Measurements from ENCODE around the gene MILR1.
"Not testable (repeated sequence)": the region's sequence is repeated elsewhere in the genome, so short reads cannot be mapped to it uniquely, and the experiment has no call there.

Gene MILR1

GRCh38 chr17:64472564-64472963 lies 23.6 kb downstream of the MILR1 start:
- Histone ChIP-seq H3K27me3 (ENCODE audit: control insufficient read depth, insufficient read depth, low read length) (no peaks in the 10 kb centered on the region), H3K9ac (ENCODE audit: low read length) (no peak overlapping the region), H3K4me1 (ENCODE audit: control insufficient read depth, insufficient read depth, low read length) (peaks cover 14% of the 10 kb centered on the region), H3K36me3 (ENCODE audit: control insufficient read depth, insufficient read depth, low read length) (peaks cover 7% of the 10 kb centered on the region), H3K4me3 (ENCODE audit: low read depth, low read length) (no peak overlapping the region), H3K27ac (ENCODE audit: low read depth, low read length) (no peak overlapping the region), H3K9me3 (ENCODE audit: control insufficient read depth, insufficient read depth, low read depth, low read length) (no peaks in the 10 kb centered on the region)

- Histone ChIP-seq H3K4me1 (ENCODE audit: control insufficient read depth, insufficient read depth, low read length) (no peaks in the 10 kb centered on the region), H3K36me3 (ENCODE audit: control insufficient read depth, insufficient read depth, low read length) (peaks cover 54% of the 10 kb centered on the region), H3K9me3 (ENCODE audit: control insufficient read depth, insufficient read depth, low read depth, low read length) (no peaks in the 10 kb centered on the region), H3K9ac (ENCODE audit: low read length) (no peak overlapping the region), H3K27ac (ENCODE audit: low read depth, low read length) (no peak overlapping the region), H3K27me3 (ENCODE audit: control insufficient read depth, insufficient read depth, low read length) (no peaks in the 10 kb centered on the region), H3K4me3 (ENCODE audit: low read depth, low read length) (no peak overlapping the region)
Observed at GRCh38 chr17:64477849-64478248, 28.9 kb downstream of the MILR1 start.

- Histone ChIP-seq H3K4me3 (ENCODE audit: low read depth, low read length) (no peak overlapping the region), H3K27me3 (ENCODE audit: control insufficient read depth, insufficient read depth, low read length) (no peaks in the 10 kb centered on the region), H3K36me3 (ENCODE audit: control insufficient read depth, insufficient read depth, low read length) (peaks cover 85% of the 10 kb centered on the region), H3K9ac (ENCODE audit: low read length) (no peak overlapping the region), H3K27ac (ENCODE audit: low read depth, low read length) (no peak overlapping the region), H3K4me1 (ENCODE audit: control insufficient read depth, insufficient read depth, low read length) (no peaks in the 10 kb centered on the region), H3K9me3 (ENCODE audit: control insufficient read depth, insufficient read depth, low read depth, low read length) (no peaks in the 10 kb centered on the region)
Observed at GRCh38 chr17:64480951-64481350, 32.0 kb downstream of the MILR1 start.

GRCh38 chr17:64484380-64484779 lies 35.5 kb downstream of the MILR1 start:
- Histone ChIP-seq H3K9me3 (ENCODE audit: control insufficient read depth, insufficient read depth, low read depth, low read length) (no peaks in the 10 kb centered on the region), H3K36me3 (ENCODE audit: control insufficient read depth, insufficient read depth, low read length) (peaks cover 93% of the 10 kb centered on the region), H3K27ac (ENCODE audit: low read depth, low read length) (no peak overlapping the region), H3K4me1 (ENCODE audit: control insufficient read depth, insufficient read depth, low read length) (no peaks in the 10 kb centered on the region), H3K9ac (ENCODE audit: low read length) (no peak overlapping the region), H3K27me3 (ENCODE audit: control insufficient read depth, insufficient read depth, low read length) (no peaks in the 10 kb centered on the region), H3K4me3 (ENCODE audit: low read depth, low read length) (no peak overlapping the region)

- Histone ChIP-seq H3K4me1 (ENCODE audit: control insufficient read depth, insufficient read depth, low read length) (no peaks in the 10 kb centered on the region), H3K9me3 (ENCODE audit: control insufficient read depth, insufficient read depth, low read depth, low read length) (peaks cover 4% of the 10 kb centered on the region; the same call in 1 of the 2 replicates), H3K36me3 (ENCODE audit: control insufficient read depth, insufficient read depth, low read length) (peaks cover 97% of the 10 kb centered on the region), H3K27ac (ENCODE audit: low read depth, low read length) (no peak overlapping the region), H3K9ac (ENCODE audit: low read length) (no peak overlapping the region), H3K27me3 (ENCODE audit: control insufficient read depth, insufficient read depth, low read length) (no peaks in the 10 kb centered on the region), H3K4me3 (ENCODE audit: low read depth, low read length) (no peak overlapping the region)
Observed at GRCh38 chr17:64488301-64488700, 39.4 kb downstream of the MILR1 start.

- Histone ChIP-seq H3K27me3 (ENCODE audit: control insufficient read depth, insufficient read depth, low read length) (no peaks in the 10 kb centered on the region), H3K4me3 (ENCODE audit: low read depth, low read length) (no peak overlapping the region), H3K36me3 (ENCODE audit: control insufficient read depth, insufficient read depth, low read length) (peaks cover 76% of the 10 kb centered on the region), H3K4me1 (ENCODE audit: control insufficient read depth, insufficient read depth, low read length) (peaks cover 4% of the 10 kb centered on the region; the same call in 1 of the 2 replicates), H3K9ac (ENCODE audit: low read length) (no peak overlapping the region), H3K9me3 (ENCODE audit: control insufficient read depth, insufficient read depth, low read depth, low read length) (peaks cover 4% of the 10 kb centered on the region; the same call in 1 of the 2 replicates), H3K27ac (ENCODE audit: low read depth, low read length) (no peak overlapping the region; the same call in 1 of the 2 replicates)
Observed at GRCh38 chr17:64491034-64491860, 42.3 kb downstream of the MILR1 start.

GRCh38 chr17:64491994-64492393 lies 43.1 kb downstream of the MILR1 start:
- Histone ChIP-seq H3K4me1 (ENCODE audit: control insufficient read depth, insufficient read depth, low read length) (peaks cover 4% of the 10 kb centered on the region; the same call in 1 of the 2 replicates), H3K36me3 (ENCODE audit: control insufficient read depth, insufficient read depth, low read length) (peaks cover 69% of the 10 kb centered on the region), H3K4me3 (ENCODE audit: low read depth, low read length) (no peak overlapping the region), H3K9ac (ENCODE audit: low read length) (no peak overlapping the region), H3K27ac (ENCODE audit: low read depth, low read length) (no peak overlapping the region), H3K9me3 (ENCODE audit: control insufficient read depth, insufficient read depth, low read depth, low read length) (peaks cover 4% of the 10 kb centered on the region; the same call in 1 of the 2 replicates), H3K27me3 (ENCODE audit: control insufficient read depth, insufficient read depth, low read length) (no peaks in the 10 kb centered on the region)

GRCh38 chr17:64492481-64493109 lies 43.7 kb downstream of the MILR1 start:
- Histone ChIP-seq H3K27me3 (ENCODE audit: control insufficient read depth, insufficient read depth, low read length) (no peaks in the 10 kb centered on the region), H3K4me1 (ENCODE audit: control insufficient read depth, insufficient read depth, low read length) (peaks cover 4% of the 10 kb centered on the region; the same call in 1 of the 2 replicates), H3K9ac (ENCODE audit: low read length) (no peak overlapping the region), H3K27ac (ENCODE audit: low read depth, low read length) (no peak overlapping the region), H3K9me3 (ENCODE audit: control insufficient read depth, insufficient read depth, low read depth, low read length) (peaks cover 4% of the 10 kb centered on the region; the same call in 1 of the 2 replicates), H3K4me3 (ENCODE audit: low read depth, low read length) (no peak overlapping the region), H3K36me3 (ENCODE audit: control insufficient read depth, insufficient read depth, low read length) (peaks cover 64% of the 10 kb centered on the region)

GRCh38 chr17:64494121-64494520 lies 45.2 kb downstream of the MILR1 start:
- no peak overlapping the region for H3K9ac ChIP-seq (ENCODE audit: low read length)
- peak overlapping the region; percentile 85 for H3K4me3 ChIP-seq (ENCODE audit: low read depth, low read length)
- H3K4me1 ChIP-seq (ENCODE audit: control insufficient read depth, insufficient read depth, low read length), result peaks cover 4% of the 10 kb centered on the region; the same call in 1 of the 2 replicates

GRCh38 chr17:64495300-64495699 lies 46.4 kb downstream of the MILR1 start:
- H3K9me3 ChIP-seq (ENCODE audit: control insufficient read depth, insufficient read depth, low read depth, low read length); H3K27ac ChIP-seq (ENCODE audit: low read depth, low read length); H3K27me3 ChIP-seq (ENCODE audit: control insufficient read depth, insufficient read depth, low read length); H3K4me1 ChIP-seq (ENCODE audit: control insufficient read depth, insufficient read depth, low read length); H3K9ac ChIP-seq (ENCODE audit: low read length): not testable (repeated sequence)
- H3K4me3 ChIP-seq (ENCODE audit: low read depth, low read length), result peak overlapping the region; percentile 85
- H3K36me3 ChIP-seq (ENCODE audit: control insufficient read depth, insufficient read depth, low read length), result peaks cover 65% of the 10 kb centered on the region

More at GRCh38 chr17:64494121-64494520, 45.2 kb downstream of the MILR1 start:
- Histone ChIP-seq H3K27ac (ENCODE audit: low read depth, low read length) (no peak overlapping the region), H3K27me3 (ENCODE audit: control insufficient read depth, insufficient read depth, low read length) (no peaks in the 10 kb centered on the region), H3K9me3 (ENCODE audit: control insufficient read depth, insufficient read depth, low read depth, low read length) (peaks cover 4% of the 10 kb centered on the region; the same call in 1 of the 2 replicates), H3K36me3 (ENCODE audit: control insufficient read depth, insufficient read depth, low read length) (peaks cover 65% of the 10 kb centered on the region)

GRCh38 chr17:64496348-64496785 lies 47.5 kb downstream of the MILR1 start:
- H3K4me1 ChIP-seq (ENCODE audit: control insufficient read depth, insufficient read depth, low read length), result peaks cover 10% of the 10 kb centered on the region; the same call in 1 of the 2 replicates

More at GRCh38 chr17:64496348-64496785, 47.5 kb downstream of the MILR1 start:
- Histone ChIP-seq H3K27ac (ENCODE audit: low read depth, low read length) (peak overlapping the region; percentile 81; the same call in 1 of the 2 replicates), H3K4me3 (ENCODE audit: low read depth, low read length) (peak overlapping the region; percentile 85), H3K27me3 (ENCODE audit: control insufficient read depth, insufficient read depth, low read length) (no peaks in the 10 kb centered on the region), H3K36me3 (ENCODE audit: control insufficient read depth, insufficient read depth, low read length) (peaks cover 65% of the 10 kb centered on the region), H3K9me3 (ENCODE audit: control insufficient read depth, insufficient read depth, low read depth, low read length) (peaks cover 3% of the 10 kb centered on the region; the same call in 1 of the 2 replicates), H3K9ac (ENCODE audit: low read length) (peak overlapping the region; percentile 82)

Measured in HUES6 (cell line).